HG02678 (cell line): ENCODE results near the gene CABLES2.

Source experiments
- ATAC-seq: cut with Tn5 transposase; IDR thresholded peaks from one replicate; pipeline ENCODE4 v1.9.1; 2021; ENCODE audit warnings: mild to moderate bottlenecking, moderate library complexity; ENCODE audit not compliant: unreplicated experiment

The CABLES2 gene

GRCh38 chr20:62362991-62363919 lies 43.8 kb downstream of the CABLES2 start:
- ATAC-seq = no peak

GRCh38 chr20:62362590-62362940 lies 44.5 kb downstream of the CABLES2 start:
- no peak for ATAC-seq

- ATAC-seq = no peak
These were observed 45.1 kb downstream of the CABLES2 start for GRCh38 chr20:62361799-62362589.

GRCh38 chr20:62360854-62361798 lies 46.0 kb downstream of the CABLES2 start:
- ATAC-seq = no peak

GRCh38 chr20:62359491-62360121 lies 47.5 kb downstream of the CABLES2 start:
- no peak for ATAC-seq

- no peak for ATAC-seq
These were observed 48.0 kb downstream of the CABLES2 start for GRCh38 chr20:62359043-62359490.

- ATAC-seq = no peak
These were observed 48.7 kb downstream of the CABLES2 start for GRCh38 chr20:62358171-62359042.

GRCh38 chr20:62357681-62358080 lies 49.4 kb downstream of the CABLES2 start:
- ATAC-seq = no peak

GRCh38 chr20:62357187-62357667 lies 49.9 kb downstream of the CABLES2 start:
- ATAC-seq = no peak

GRCh38 chr20:62356589-62357186 lies 50.4 kb downstream of the CABLES2 start:
- ATAC-seq = no peak

GRCh38 chr20:62355878-62356588 lies 51.1 kb downstream of the CABLES2 start:
- ATAC-seq = no peak

GRCh38 chr20:62355516-62355877 lies 51.6 kb downstream of the CABLES2 start:
- no peak for ATAC-seq

GRCh38 chr20:62354811-62355341 lies 52.2 kb downstream of the CABLES2 start:
- no peak for ATAC-seq

GRCh38 chr20:62354031-62354808 lies 52.9 kb downstream of the CABLES2 start:
- no peak for ATAC-seq

- no peak for ATAC-seq
These were observed 53.6 kb downstream of the CABLES2 start for GRCh38 chr20:62353289-62354030.
